Nephron (organoid): ENCODE data around the gene POLDIP3.
A peak's percentile ranks its signal among the peaks of the same experiment; 100 is the strongest.
"Not testable (repeated sequence)": the region's sequence is repeated elsewhere in the genome, so short reads cannot be mapped to it uniquely, and the experiment has no call there.

ENCODE experiments used
- H3K27ac Mint-ChIP-seq, 3 experiments: 2 replicates each; pipeline ENCODE4 v1.8.0; 2020; ENCODE audit warnings: mixed read lengths in 3 of 3, mild to moderate bottlenecking in 2 of 3, moderate library complexity in 1 of 3
- H3K27me3 Mint-ChIP-seq: 2 replicates; pipeline ENCODE4 v1.8.0; 2021; ENCODE audit warnings: low read depth, mild to moderate bottlenecking, moderate library complexity, mixed read lengths
- H3K36me3 Mint-ChIP-seq: 2 replicates; pipeline ENCODE4 v1.8.0; 2020; ENCODE audit warnings: low read depth, mixed read lengths
- H3K4me1 Mint-ChIP-seq: 2 replicates; pipeline ENCODE4 v1.8.0; 2020; ENCODE audit warnings: mixed read lengths
- H3K4me3 Mint-ChIP-seq, 3 experiments: 2 replicates each; pipeline ENCODE4 v1.8.0; 2020; ENCODE audit warnings: mild to moderate bottlenecking in 3 of 3, mixed read lengths in 3 of 3, moderate library complexity in 2 of 3
- H3K9me3 Mint-ChIP-seq: 2 replicates; pipeline ENCODE4 v1.8.0; 2020; ENCODE audit warnings: mixed read lengths
- TF ChIP-seq, protein P1 (sequence below), 3 experiments: fragments of 200-600 bp; sonication (generic); IDR thresholded peaks; one replicate each; pipeline ENCODE4 v1.5.0; 2021; ENCODE audit warnings: antibody characterized with exemption in 3 of 3; ENCODE audit not compliant: unreplicated experiment in 3 of 3

The POLDIP3 gene

GRCh38 chr22:42581762-42582716 lies 32.6 kb downstream of the POLDIP3 start:
- H3K27ac Mint-ChIP-seq = peak overlapping the region; percentile 28 to 83 (median 82)
- H3K36me3 Mint-ChIP-seq = peaks cover 36% of the 10 kb centered on the region

DNA sequence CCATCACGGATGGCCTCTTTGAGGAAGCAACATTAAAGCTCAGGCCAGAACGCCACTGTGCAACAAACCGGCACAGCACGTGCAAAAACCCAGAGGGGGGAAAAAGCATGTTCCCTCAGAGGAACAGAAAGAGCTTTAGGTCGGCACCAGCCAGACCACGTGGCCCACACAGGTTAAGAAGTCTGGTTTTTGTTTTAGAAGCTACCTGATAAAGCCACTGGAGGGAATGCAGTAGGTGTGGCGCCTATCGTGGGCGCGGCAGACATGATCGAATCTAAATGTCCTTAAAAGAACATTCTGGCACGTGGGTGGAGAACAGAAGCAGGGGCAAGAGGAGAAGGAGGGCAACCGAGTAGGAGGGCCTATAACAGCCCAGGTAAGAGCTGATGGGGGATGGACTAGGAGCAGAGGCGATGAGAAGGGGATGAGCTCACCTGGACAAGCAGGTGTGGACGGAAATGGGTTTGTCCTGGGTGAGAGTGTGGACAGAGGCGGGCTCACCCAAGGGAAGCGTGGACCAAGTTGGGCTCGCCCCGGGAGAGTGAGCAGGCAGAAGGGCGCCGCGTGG lies 33.4 kb downstream of the POLDIP3 start:
- H3K36me3 Mint-ChIP-seq = peaks cover 28% of the 10 kb centered on the region
- peak overlapping the region in 2 of 3 experiments; percentile 17 to 57 for H3K27ac Mint-ChIP-seq
- H3K9me3 Mint-ChIP-seq, H3K27me3 Mint-ChIP-seq: not testable (repeated sequence)
- H3K4me1 Mint-ChIP-seq = peaks cover 12% of the 10 kb centered on the region
- peak overlapping the region; percentile 97 to 98 (median 98) for H3K4me3 Mint-ChIP-seq

More at GRCh38 chr22:42581762-42582716, 32.6 kb downstream of the POLDIP3 start:
- TF ChIP-seq, protein P1, sequence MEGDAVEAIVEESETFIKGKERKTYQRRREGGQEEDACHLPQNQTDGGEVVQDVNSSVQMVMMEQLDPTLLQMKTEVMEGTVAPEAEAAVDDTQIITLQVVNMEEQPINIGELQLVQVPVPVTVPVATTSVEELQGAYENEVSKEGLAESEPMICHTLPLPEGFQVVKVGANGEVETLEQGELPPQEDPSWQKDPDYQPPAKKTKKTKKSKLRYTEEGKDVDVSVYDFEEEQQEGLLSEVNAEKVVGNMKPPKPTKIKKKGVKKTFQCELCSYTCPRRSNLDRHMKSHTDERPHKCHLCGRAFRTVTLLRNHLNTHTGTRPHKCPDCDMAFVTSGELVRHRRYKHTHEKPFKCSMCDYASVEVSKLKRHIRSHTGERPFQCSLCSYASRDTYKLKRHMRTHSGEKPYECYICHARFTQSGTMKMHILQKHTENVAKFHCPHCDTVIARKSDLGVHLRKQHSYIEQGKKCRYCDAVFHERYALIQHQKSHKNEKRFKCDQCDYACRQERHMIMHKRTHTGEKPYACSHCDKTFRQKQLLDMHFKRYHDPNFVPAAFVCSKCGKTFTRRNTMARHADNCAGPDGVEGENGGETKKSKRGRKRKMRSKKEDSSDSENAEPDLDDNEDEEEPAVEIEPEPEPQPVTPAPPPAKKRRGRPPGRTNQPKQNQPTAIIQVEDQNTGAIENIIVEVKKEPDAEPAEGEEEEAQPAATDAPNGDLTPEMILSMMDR (IDR thresholded peaks at IDR 0.05; ENCODE audit: unreplicated experiment in 3 of 3) = no peak
- Mint-ChIP-seq H3K4me3 (peak overlapping the region; percentile 92 to 98 (median 97)), H3K4me1 (peaks cover 12% of the 10 kb centered on the region), H3K9me3 (no peaks in the 10 kb centered on the region), H3K27me3 (no peaks in the 10 kb centered on the region)

DNA sequence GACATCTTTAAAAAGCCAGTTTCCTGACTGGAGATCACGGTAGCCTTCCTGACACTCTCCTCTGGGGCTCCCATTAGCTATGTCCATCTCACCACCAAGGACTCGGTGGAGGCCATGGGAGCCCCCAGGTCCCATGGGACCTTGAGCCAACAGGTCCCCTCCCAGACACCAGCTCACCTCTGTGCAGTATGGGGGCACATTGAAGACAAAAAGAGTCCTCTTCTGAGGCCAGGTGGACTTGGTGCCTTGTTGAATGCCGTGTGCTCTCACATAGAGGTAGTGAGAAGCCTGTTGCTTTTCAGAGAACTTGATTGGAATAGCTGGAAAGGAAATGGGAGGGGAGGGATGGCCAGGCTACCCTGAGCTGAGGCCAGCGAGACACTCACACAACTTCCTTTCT lies 34.6 kb downstream of the POLDIP3 start:
- not testable (repeated sequence) for H3K27me3 Mint-ChIP-seq, H3K27ac Mint-ChIP-seq, H3K9me3 Mint-ChIP-seq
- peaks cover 12% of the 10 kb centered on the region for H3K4me1 Mint-ChIP-seq
- peaks cover 16% of the 10 kb centered on the region for H3K36me3 Mint-ChIP-seq
- H3K4me3 Mint-ChIP-seq = peak overlapping the region; percentile 57 to 72 (median 71)

- Mint-ChIP-seq H3K36me3 (peaks cover 8% of the 10 kb centered on the region), H3K27me3 (peaks cover 3% of the 10 kb centered on the region), H3K27ac (no peak overlapping the region)
Measured at GRCh38 chr22:42577623-42578240, 37.0 kb downstream of the POLDIP3 start.

DNA sequence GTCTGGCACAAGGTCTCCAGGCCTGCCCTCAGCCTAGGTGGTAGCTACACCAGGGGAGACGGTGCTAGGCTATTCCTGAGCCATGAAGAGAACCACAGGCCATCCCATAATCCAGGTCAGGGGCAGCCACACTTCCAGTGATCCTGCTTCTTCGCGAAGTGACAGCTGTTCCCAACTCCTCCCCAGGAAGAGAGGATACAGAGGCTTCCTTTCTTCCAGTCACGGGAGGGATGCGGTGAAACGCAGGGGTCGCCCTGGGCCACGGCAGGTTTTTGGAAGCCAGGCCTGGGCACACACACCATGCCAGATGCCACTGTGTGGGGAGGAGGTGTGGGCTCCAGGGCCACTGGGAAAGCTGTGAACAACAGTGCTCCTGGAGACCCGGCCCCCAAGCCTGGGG lies 37.5 kb downstream of the POLDIP3 start:
- not testable (repeated sequence) for H3K27me3 Mint-ChIP-seq, H3K4me1 Mint-ChIP-seq, H3K36me3 Mint-ChIP-seq, H3K4me3 Mint-ChIP-seq, H3K27ac Mint-ChIP-seq, H3K9me3 Mint-ChIP-seq

More at GRCh38 chr22:42577623-42578240, 37.0 kb downstream of the POLDIP3 start:
- H3K4me1 Mint-ChIP-seq = peaks cover 12% of the 10 kb centered on the region
- TF ChIP-seq, protein P1 (IDR thresholded peaks at IDR 0.05; ENCODE audit: unreplicated experiment in 3 of 3) = no peak
- H3K4me3 Mint-ChIP-seq = no peak overlapping the region
- no peaks in the 10 kb centered on the region for H3K9me3 Mint-ChIP-seq

GRCh38 chr22:42575996-42576574 lies 38.6 kb downstream of the POLDIP3 start:
- not testable (repeated sequence) for H3K4me3 Mint-ChIP-seq, H3K27me3 Mint-ChIP-seq, H3K4me1 Mint-ChIP-seq, H3K27ac Mint-ChIP-seq, H3K9me3 Mint-ChIP-seq, H3K36me3 Mint-ChIP-seq

- not testable (repeated sequence) for H3K27ac Mint-ChIP-seq, H3K4me3 Mint-ChIP-seq, H3K4me1 Mint-ChIP-seq, H3K27me3 Mint-ChIP-seq, H3K9me3 Mint-ChIP-seq
- peaks cover 16% of the 10 kb centered on the region for H3K36me3 Mint-ChIP-seq
Measured at GRCh38 chr22:42574468-42574867, 40.2 kb downstream of the POLDIP3 start.

- H3K9me3 Mint-ChIP-seq, H3K4me3 Mint-ChIP-seq, H3K27me3 Mint-ChIP-seq, H3K27ac Mint-ChIP-seq, H3K4me1 Mint-ChIP-seq: not testable (repeated sequence)
- peaks cover 16% of the 10 kb centered on the region for H3K36me3 Mint-ChIP-seq
Measured at GRCh38 chr22:42574046-42574445, 40.6 kb downstream of the POLDIP3 start.

GRCh38 chr22:42571068-42571467 lies 43.6 kb downstream of the POLDIP3 start:
- not testable (repeated sequence) for H3K4me1 Mint-ChIP-seq, H3K27ac Mint-ChIP-seq, H3K27me3 Mint-ChIP-seq, H3K9me3 Mint-ChIP-seq, H3K4me3 Mint-ChIP-seq
- H3K36me3 Mint-ChIP-seq = peaks cover 16% of the 10 kb centered on the region

DNA sequence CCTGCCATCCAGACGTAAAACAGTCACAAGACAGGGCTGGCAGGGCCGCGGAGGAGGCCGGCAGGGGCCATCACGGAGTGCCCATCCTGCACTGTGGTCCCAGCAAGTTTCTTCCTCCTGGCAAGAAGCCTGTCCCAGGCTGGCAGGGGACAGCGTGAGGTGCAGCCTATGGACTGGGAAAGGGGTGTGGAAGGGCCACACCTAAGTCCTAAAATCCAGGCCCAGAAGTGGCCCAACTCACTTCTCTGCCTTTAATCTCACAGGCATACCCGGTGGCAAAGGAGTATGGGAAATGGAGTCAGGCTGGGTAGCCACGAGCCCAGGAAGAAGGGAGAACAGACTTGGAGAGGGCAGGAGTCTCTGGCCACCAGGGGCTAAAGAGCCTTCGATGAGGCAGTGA lies 44.1 kb downstream of the POLDIP3 start:
- not testable (repeated sequence) for H3K27me3 Mint-ChIP-seq, H3K4me3 Mint-ChIP-seq, H3K27ac Mint-ChIP-seq, H3K4me1 Mint-ChIP-seq, H3K9me3 Mint-ChIP-seq
- H3K36me3 Mint-ChIP-seq = peaks cover 19% of the 10 kb centered on the region

DNA sequence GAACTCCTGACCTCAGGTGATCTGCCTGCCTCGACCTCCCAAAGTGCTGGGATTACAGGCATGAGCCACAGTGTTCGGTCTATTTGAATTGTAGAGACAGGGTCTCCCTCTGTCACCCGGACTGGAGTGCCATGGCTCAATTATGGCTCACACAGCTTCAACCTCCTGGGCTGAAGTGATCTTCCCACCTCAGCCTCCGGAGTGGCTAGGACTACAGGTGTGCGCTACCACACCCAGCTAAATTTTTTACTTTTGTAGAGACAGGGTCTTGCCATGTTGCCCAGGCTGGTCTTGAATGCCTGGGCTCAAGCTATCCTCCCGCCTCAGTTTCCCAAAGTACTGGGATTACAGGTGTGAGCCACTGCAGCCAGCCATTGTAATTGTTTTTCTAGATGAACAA lies 46.7 kb downstream of the POLDIP3 start:
- peaks cover 22% of the 10 kb centered on the region for H3K36me3 Mint-ChIP-seq
- H3K27ac Mint-ChIP-seq, H3K27me3 Mint-ChIP-seq, H3K4me1 Mint-ChIP-seq, H3K9me3 Mint-ChIP-seq, H3K4me3 Mint-ChIP-seq: not testable (repeated sequence)
